ENCODE data around the gene HIGD1A. TPM values are rescaled to one million over a fixed set of nuclear protein-coding genes. Genes with fewer than 3 reads are reported as not detected.
A peak's percentile ranks its signal among the peaks of the same experiment; 100 is the strongest.

HIGD1A gene
- total and polyA plus RNA-seq, 2 experiments from 2014 or later, result 102 to 144 TPM

DNA sequence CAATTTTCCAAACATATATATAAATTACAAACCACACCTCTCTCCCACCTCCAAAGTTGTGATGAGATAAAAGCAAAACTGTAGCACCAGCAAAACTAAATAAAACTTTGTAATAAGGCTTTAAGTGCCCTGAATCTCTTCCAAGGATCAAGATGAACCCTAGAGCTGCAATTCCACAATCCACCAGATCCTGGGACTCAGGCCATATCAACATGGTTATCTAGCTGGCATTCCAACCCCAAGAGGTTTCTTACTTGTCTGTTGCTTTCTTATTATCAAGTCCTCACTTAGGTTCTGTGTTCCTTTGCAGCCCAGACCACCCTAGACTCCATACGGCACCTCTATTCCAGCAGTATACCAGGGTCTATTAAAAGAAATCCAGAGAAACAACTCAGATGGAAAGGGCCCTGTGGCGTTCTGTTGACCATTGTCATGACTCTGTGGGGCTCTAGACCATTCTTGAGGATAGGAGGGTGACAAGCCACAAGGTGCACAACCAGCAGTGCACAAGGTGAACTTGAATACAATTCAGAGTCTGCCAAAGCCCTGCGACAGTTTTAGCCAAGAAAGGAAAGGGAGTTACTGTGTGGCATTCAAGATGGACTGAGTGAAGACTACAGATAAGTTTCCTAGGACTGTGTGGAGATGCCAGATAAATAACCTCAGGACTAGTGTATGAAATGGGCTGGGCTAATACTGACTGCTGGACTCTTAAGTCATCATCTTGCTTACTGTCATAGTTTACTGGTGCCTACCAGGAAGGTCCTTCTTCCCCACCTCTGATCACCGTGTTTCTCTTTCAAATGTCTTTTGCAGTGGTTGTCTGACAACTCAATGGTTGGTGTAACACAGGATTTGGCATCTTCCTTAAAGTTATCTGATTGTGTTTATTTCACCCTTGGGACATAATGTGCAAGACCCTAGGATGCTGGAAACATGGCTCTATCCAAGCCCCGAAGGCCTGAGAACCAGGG lies 32.1 kb upstream of the HIGD1A start:
- Histone ChIP-seq H3K27ac (ENCODE audit: low read depth) (no peak overlapping the region), H3K36me3 (ENCODE audit: insufficient read depth) (no peaks in the 10 kb centered on the region), H3K27me3 (ENCODE audit: insufficient read depth) (no peaks in the 10 kb centered on the region), H2AFZ (no peak overlapping the region), H3K4me3 (no peak overlapping the region), H3K4me1 (ENCODE audit: insufficient read depth) (no peaks in the 10 kb centered on the region), H3K79me2 (replicated peaks; ENCODE audit: insufficient read depth) (no peaks in the 10 kb centered on the region), H3K4me2 (no peak overlapping the region), H3K9me2 (ENCODE audit: insufficient read depth) (no peaks in the 10 kb centered on the region), H4K20me1 (replicated peaks; ENCODE audit: insufficient read depth) (no peaks in the 10 kb centered on the region), H3F3A (replicated peaks; ENCODE audit: low read depth) (no peaks in the 10 kb centered on the region)
- H3K27me3 Mint-ChIP-seq (ENCODE audit: insufficient read depth, low read depth, poor library complexity), result peaks cover 12% of the 10 kb centered on the region
- H3K4me1 Mint-ChIP-seq, result peaks cover 3% of the 10 kb centered on the region; the same call in 1 of the 3 replicates
- H3K9me3 Mint-ChIP-seq, result no peaks in the 10 kb centered on the region
- no peak for TF ChIP-seq POLR2AphosphoS5 (IDR thresholded peaks at IDR 0.05; ENCODE audit: low read depth)
- TF ChIP-seq STAT1 (IDR thresholded peaks at IDR 0.05; ENCODE audit: unreplicated experiment), result no peak
- no peak overlapping the region for H3K27ac Mint-ChIP-seq
- no peaks in the 10 kb centered on the region for H3K36me3 Mint-ChIP-seq (ENCODE audit: low read depth)
- H3K4me3 Mint-ChIP-seq, result no peak overlapping the region
- ATAC-seq, result no peak; the same call in 2 of the 3 replicates
- peak; percentile 20 for DNase-seq (ENCODE audit: low spot score)

DNA sequence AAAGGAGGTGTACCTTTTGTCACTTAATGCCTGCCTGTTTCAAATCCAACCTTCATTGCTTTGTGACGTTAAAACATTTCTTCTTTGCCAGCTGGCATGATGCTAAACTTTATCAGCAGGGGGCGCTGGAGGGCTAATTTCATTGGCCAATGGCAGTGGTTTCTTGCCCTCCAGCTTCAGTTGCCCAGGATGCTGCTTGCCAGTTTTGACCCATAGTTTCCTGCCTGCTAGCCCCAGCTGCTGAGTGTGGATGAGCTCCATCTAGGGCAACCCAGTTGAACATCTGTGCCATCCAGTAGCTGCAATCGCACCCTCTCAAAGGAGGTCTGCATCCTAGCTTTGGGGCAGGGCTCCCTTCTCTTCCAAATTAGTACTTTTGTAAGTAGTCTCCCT lies 27.0 kb upstream of the HIGD1A start:
- no peaks in the 10 kb centered on the region for H3F3A ChIP-seq (replicated peaks; ENCODE audit: low read depth)
- Mint-ChIP-seq H3K27ac (no peak overlapping the region), H3K27me3 (ENCODE audit: insufficient read depth, low read depth, poor library complexity) (peaks cover 8% of the 10 kb centered on the region), H3K4me3 (no peak overlapping the region), H3K9me3 (no peaks in the 10 kb centered on the region), H3K4me1 (peaks cover 15% of the 10 kb centered on the region), H3K36me3 (ENCODE audit: low read depth) (no peaks in the 10 kb centered on the region)
- H2AFZ ChIP-seq, result no peak overlapping the region
- no peaks in the 10 kb centered on the region for H3K79me2 ChIP-seq (replicated peaks; ENCODE audit: insufficient read depth)
- H3K4me1 ChIP-seq (ENCODE audit: insufficient read depth), result peaks cover 7% of the 10 kb centered on the region; the same call in 1 of the 2 replicates
- ATAC-seq (peak; percentile 94), DNase-seq (ENCODE audit: low spot score) (peak; percentile 94)
- H3K27ac ChIP-seq (ENCODE audit: low read depth), result no peak overlapping the region
- H3K36me3 ChIP-seq (ENCODE audit: insufficient read depth), result no peaks in the 10 kb centered on the region
- no peak for TF ChIP-seq ZNF114 (CRISPR knock-in tag; IDR thresholded peaks at IDR 0.05)
- TF ChIP-seq, protein P1, sequence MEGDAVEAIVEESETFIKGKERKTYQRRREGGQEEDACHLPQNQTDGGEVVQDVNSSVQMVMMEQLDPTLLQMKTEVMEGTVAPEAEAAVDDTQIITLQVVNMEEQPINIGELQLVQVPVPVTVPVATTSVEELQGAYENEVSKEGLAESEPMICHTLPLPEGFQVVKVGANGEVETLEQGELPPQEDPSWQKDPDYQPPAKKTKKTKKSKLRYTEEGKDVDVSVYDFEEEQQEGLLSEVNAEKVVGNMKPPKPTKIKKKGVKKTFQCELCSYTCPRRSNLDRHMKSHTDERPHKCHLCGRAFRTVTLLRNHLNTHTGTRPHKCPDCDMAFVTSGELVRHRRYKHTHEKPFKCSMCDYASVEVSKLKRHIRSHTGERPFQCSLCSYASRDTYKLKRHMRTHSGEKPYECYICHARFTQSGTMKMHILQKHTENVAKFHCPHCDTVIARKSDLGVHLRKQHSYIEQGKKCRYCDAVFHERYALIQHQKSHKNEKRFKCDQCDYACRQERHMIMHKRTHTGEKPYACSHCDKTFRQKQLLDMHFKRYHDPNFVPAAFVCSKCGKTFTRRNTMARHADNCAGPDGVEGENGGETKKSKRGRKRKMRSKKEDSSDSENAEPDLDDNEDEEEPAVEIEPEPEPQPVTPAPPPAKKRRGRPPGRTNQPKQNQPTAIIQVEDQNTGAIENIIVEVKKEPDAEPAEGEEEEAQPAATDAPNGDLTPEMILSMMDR (conservative IDR thresholded peaks at IDR 0.05; ENCODE audit: low read depth in 2 of 2), result peak; percentile 88 to 89
- H3K4me3 ChIP-seq, result peak overlapping the region; percentile 26; the same call in 1 of the 2 replicates
- H4K20me1 ChIP-seq (replicated peaks; ENCODE audit: insufficient read depth), result no peaks in the 10 kb centered on the region
- no peaks in the 10 kb centered on the region for H3K9me2 ChIP-seq (ENCODE audit: insufficient read depth)
- H3K4me2 ChIP-seq, result peak overlapping the region; percentile 39
- no peaks in the 10 kb centered on the region for H3K27me3 ChIP-seq (ENCODE audit: insufficient read depth)

DNA sequence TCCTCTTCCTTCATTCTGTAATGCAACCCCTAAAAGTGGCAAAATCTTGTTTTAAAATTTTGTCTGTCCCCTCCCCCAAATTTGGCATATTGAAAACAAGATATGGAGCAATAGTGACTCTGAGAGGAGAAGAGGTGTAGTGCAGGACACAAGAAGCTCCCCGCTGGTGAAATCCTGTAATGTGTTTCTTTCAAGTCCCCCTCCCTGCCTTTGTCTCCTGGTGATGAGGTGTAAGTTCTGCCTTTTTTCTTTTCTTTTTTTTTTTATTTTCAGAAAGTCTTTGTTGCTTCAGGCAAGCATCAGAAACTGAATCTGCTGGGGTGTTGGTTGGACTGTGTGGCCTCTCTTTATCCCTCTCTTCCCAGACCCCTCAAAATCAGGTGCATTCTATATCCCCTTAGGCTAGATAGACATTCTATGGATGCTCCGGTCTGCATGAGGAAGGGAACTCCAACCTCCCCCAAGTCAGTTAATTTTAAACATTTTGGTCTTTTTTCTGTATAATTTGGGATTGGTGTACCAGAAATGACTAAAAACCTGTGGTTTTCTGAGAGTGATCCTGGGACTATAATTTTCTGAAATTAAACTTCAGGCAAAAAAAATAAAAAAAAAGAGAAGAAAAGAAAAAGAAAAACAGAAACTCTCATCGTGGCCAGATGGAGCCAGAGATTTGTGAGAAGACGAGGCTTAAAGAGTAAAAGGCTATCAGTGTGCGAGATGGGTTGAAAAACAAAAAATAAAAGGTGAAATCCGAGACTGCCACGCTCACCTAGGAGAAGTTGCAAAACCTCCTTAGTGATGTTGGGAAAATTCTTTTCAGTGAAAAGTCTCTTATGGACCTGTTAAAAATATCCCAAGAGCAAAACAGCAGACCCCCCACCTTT lies 26.4 kb upstream of the HIGD1A start:
- Histone ChIP-seq H3K4me2 (peak overlapping the region; percentile 39), H4K20me1 (replicated peaks; ENCODE audit: insufficient read depth) (no peaks in the 10 kb centered on the region), H3K4me3 (peak overlapping the region; percentile 26), H3K79me2 (replicated peaks; ENCODE audit: insufficient read depth) (no peaks in the 10 kb centered on the region), H3K27me3 (ENCODE audit: insufficient read depth) (no peaks in the 10 kb centered on the region), H3K36me3 (ENCODE audit: insufficient read depth) (no peaks in the 10 kb centered on the region), H2AFZ (no peak overlapping the region), H3K4me1 (ENCODE audit: insufficient read depth) (peaks cover 7% of the 10 kb centered on the region; the same call in 1 of the 2 replicates), H3K27ac (ENCODE audit: low read depth) (no peak overlapping the region), H3K9me2 (ENCODE audit: insufficient read depth) (no peaks in the 10 kb centered on the region), H3F3A (replicated peaks; ENCODE audit: low read depth) (no peaks in the 10 kb centered on the region)
- H3K4me3 Mint-ChIP-seq, result no peak overlapping the region; the same call in 2 of the 3 replicates
- TF ChIP-seq, protein P1 (conservative IDR thresholded peaks at IDR 0.05; ENCODE audit: low read depth in 2 of 2), result peak; percentile 79 to 82
- no peak for TF ChIP-seq POLR2AphosphoS5 (IDR thresholded peaks at IDR 0.05; ENCODE audit: low read depth)
- H3K4me1 Mint-ChIP-seq, result peaks cover 15% of the 10 kb centered on the region
- H3K27ac Mint-ChIP-seq, result 0 out of 2 replicates have a peak overlapping the region, but pooled peaks have one; percentile 57
- no peaks in the 10 kb centered on the region for H3K9me3 Mint-ChIP-seq
- DNase-seq (ENCODE audit: low spot score) (peak; percentile 91), ATAC-seq (peak; percentile 84)
- H3K27me3 Mint-ChIP-seq (ENCODE audit: insufficient read depth, low read depth, poor library complexity), result peaks cover 8% of the 10 kb centered on the region
- no peaks in the 10 kb centered on the region for H3K36me3 Mint-ChIP-seq (ENCODE audit: low read depth)
